K562 (cell line): ENCODE measurements around the gene MATN1. TPM values are rescaled to one million over a fixed set of nuclear protein-coding genes. Genes with fewer than 3 reads are reported as not detected.

Experiments
- ATAC-seq: fragments of 200-7000 bp; cut with Tn5 transposase; 3 replicates; pipeline ENCODE4 v1.9.1; 2020; ENCODE audit warnings: moderate library complexity
- BruUV-seq: library from RNA; stranded (reverse); fragments of 400-500 nt; replicated peaks from 2 replicates; lab custom pipeline; 2021; lab: Mats Ljungman, UMichigan
- CTCF ChIA-PET: fragments of 300-600 bp; formaldehyde crosslinking; extraction: SDS; loops from one replicate; lab custom pipeline; 2021; ENCODE audit warnings: low intra/inter-chr PET ratio; lab: Yijun Ruan, JAX
- POLR2A ChIA-PET: fragments of 300-600, 350-650 bp; sonication (Branson Sonifier 250); formaldehyde crosslinking; extraction: SDS; loops from one replicate; lab custom pipeline; 2021; ENCODE audit warnings: antibody characterized with exemption, inconsistent platforms; lab: Yijun Ruan, JAX
- DNase-seq, 4 experiments: peaks; one replicate each; pipeline versions ENCODE4 v3.0.0 to v3.0.0-alpha.2; 2011 to 2018; ENCODE audit warnings: low spot score in 3 of 4, mixed read lengths in 3 of 4; ENCODE audit errors: extremely low read depth in 1 of 4
- FAIRE-seq: peaks from 2 replicates; lab custom pipeline; 2011; peaks lifted over from hg19 to GRCh38; lab: Jason Lieb, UNC
- H2AFZ ChIP-seq: 2 replicates; pipeline ENCODE4 v1.6.0; 2011; ENCODE audit warnings: low read depth, low read length, control low read depth, inconsistent platforms
- H3K27ac ChIP-seq: fragments of 200-600 bp; 3 replicates; pipeline ENCODE4 v1.8.0; 2011; ENCODE audit warnings: low read depth, mild to moderate bottlenecking, control low read depth, inconsistent platforms, low read length, moderate library complexity, mixed read lengths; ENCODE audit errors: extremely low read depth
- H3K27me3 ChIP-seq, 2 experiments: fragments of 300-600 bp in 1 of 2; 2 replicates in 1 of 2; 3 replicates in 1 of 2; pipeline versions ENCODE4 v1.6.0 to v1.8.0; 2011; ENCODE audit warnings: inconsistent platforms in 2 of 2, low read length in 2 of 2, mild to moderate bottlenecking in 1 of 2, mixed read lengths in 1 of 2, moderate library complexity in 1 of 2; ENCODE audit not compliant: control insufficient read depth in 2 of 2, insufficient read depth in 2 of 2
- H3K36me3 ChIP-seq: fragments of 300-600 bp; 3 replicates; pipeline ENCODE4 v1.8.0; 2011; ENCODE audit warnings: mild to moderate bottlenecking, low read length, inconsistent platforms; ENCODE audit not compliant: control insufficient read depth, insufficient read depth
- H3K4me1 ChIP-seq, 2 experiments: fragments of 200-600 bp in 1 of 2; replicated peaks in 1 of 2; 2 replicates in 1 of 2; 3 replicates in 1 of 2; pipeline versions ENCODE4 v1.5.1 to v1.8.0; 2011; ENCODE audit warnings: inconsistent platforms in 2 of 2, low read length in 2 of 2, mild to moderate bottlenecking in 1 of 2, mixed read lengths in 1 of 2, moderate library complexity in 1 of 2; ENCODE audit not compliant: control insufficient read depth in 2 of 2, insufficient read depth in 2 of 2
- H3K4me2 ChIP-seq: 2 replicates; pipeline ENCODE4 v1.6.1; 2011; ENCODE audit warnings: low read length, control low read depth, inconsistent platforms, mixed read lengths; ENCODE audit not compliant: insufficient read depth
- H3K4me3 ChIP-seq: fragments of 200-600 bp; sonication (generic), shearing (Covaris generic); 2 replicates; pipeline ENCODE4 v1.5.1; 2016; ENCODE audit warnings: control low read depth, inconsistent platforms
- H3K79me2 ChIP-seq: fragments of 200-600 bp; 3 replicates; pipeline ENCODE4 v1.8.0; 2011; ENCODE audit warnings: low read length, inconsistent platforms; ENCODE audit not compliant: control insufficient read depth, insufficient read depth
- H3K9ac ChIP-seq, 2 experiments: 2 replicates each; pipeline versions ENCODE4 v1.6.0 to v1.6.1; 2011; ENCODE audit warnings: low read depth in 2 of 2, low read length in 2 of 2, control low read depth in 1 of 2, inconsistent platforms in 1 of 2, mild to moderate bottlenecking in 1 of 2, mixed read lengths in 1 of 2; ENCODE audit not compliant: insufficient read depth in 1 of 2
- H3K9me1 ChIP-seq: one replicate; pipeline ENCODE4 v1.6.0; 2011; ENCODE audit warnings: inconsistent platforms, mild to moderate bottlenecking, low read length, moderate library complexity; ENCODE audit not compliant: control insufficient read depth, insufficient read depth
- H3K9me3 ChIP-seq: replicated peaks from 2 replicates; pipeline ENCODE4 v1.5.1; 2011; ENCODE audit warnings: low read depth, low read length, inconsistent platforms; ENCODE audit not compliant: control insufficient read depth, insufficient read depth
- H4K20me1 ChIP-seq: replicated peaks from 2 replicates; pipeline ENCODE4 v1.6.1; 2011; ENCODE audit warnings: low read length, inconsistent platforms, mixed read lengths; ENCODE audit not compliant: control insufficient read depth, insufficient read depth
- ATF2 ChIP-seq: sonication (generic); formaldehyde crosslinking; IDR thresholded peaks from 2 replicates; pipeline ENCODE4 v1.8.1; 2022; ENCODE audit warnings: missing genetic modification reagents
- BCL6 ChIP-seq: fragments of 250-450 bp; sonication (Bioruptor Pico); IDR thresholded peaks from 2 replicates; pipeline ENCODE4 v1.4.0; 2020
- SAFB ChIP-seq: fragments of 200-400 bp; formaldehyde crosslinking; IDR thresholded peaks from 2 replicates; pipeline ENCODE4 v1.6.1; 2017; ENCODE audit warnings: low read depth, low read length, borderline replicate concordance
- SLC30A9 ChIP-seq: fragments of 250-450 bp; sonication (Bioruptor Pico); IDR thresholded peaks from 2 replicates; pipeline ENCODE4 v1.8.0; 2022; ENCODE audit warnings: mild to moderate bottlenecking, moderate library complexity
- WGBS: fragments of 100-300 bp; shearing (Covaris generic); methylation state at CpG from one replicate; pipeline ENCODE4 v1.1.6; 2016; ENCODE audit warnings: low coverage, mixed read lengths; ENCODE audit not compliant: insufficient coverage; ENCODE audit errors: missing lambda C conversion rate; 5-methylcytosine and 5-hydroxymethylcytosine counted together
- in situ Hi-C: fragments of 300-500 bp; cut with MboI; formaldehyde crosslinking; loops from 4 replicates; pipeline ENCODE4 v1.15.0; 2018; ENCODE audit warnings: inconsistent platforms, mixed read lengths
- intact Hi-C: fragments of 100-400 bp; cut with micrococcal nuclease; formaldehyde crosslinking; loops from 2 replicates; pipeline ENCODE4 v1.14.2; 2022
- polyA plus RNA-seq, 8 experiments: library from polyadenylated mRNA; depleted of rRNA in 4 of 8; stranded (reverse) in 5 of 8; unstranded in 3 of 8; fragments of >200 nt; fragmentation: Nextera tagmentation in 2 of 8; fragmentation: Illumina TruSeq in 1 of 8; extraction: Ambion mirVana in 2 of 8; extraction: Trizol in 1 of 8; gene quantifications; 2 replicates each; pipeline versions ENCODE4 v1.2.1 to v1.2.3, GENCODE V29; 2011 to 2014; ENCODE audit warnings: inconsistent platforms in 1 of 8, missing spikeins in 1 of 8
- total RNA-seq, 7 experiments: library from RNA; depleted of rRNA in 6 of 7; stranded (reverse); fragments of >200 nt in 6 of 7; fragmentation: Illumina TruSeq in 2 of 7; extraction: Trizol in 2 of 7; gene quantifications; 2 replicates each; pipeline versions ENCODE4 v1.2.1 to v1.2.3, GENCODE V29; 2011 to 2021; ENCODE audit warnings: low replicate concordance in 1 of 7

The MATN1 gene
- total and polyA plus RNA-seq, 9 of the 15 experiments (the other 6 are each of a cell fraction or from before 2014, with no cell fraction given), result 0.10 to 2.3 (median 1.2) TPM

GRCh38 chr1:30681782-30682181, 41.6 kb downstream of the MATN1 start:
- no peak overlapping the region for H3K4me2 ChIP-seq
- H3K4me3 ChIP-seq, result no peak overlapping the region
- intact Hi-C loops (no loop called here), in situ Hi-C loops (no loop called here)
- no peak overlapping the region for H3K9ac ChIP-seq
- DNase-seq (no peak), FAIRE-seq (no peak)
- no peaks in the 10 kb centered on the region for H3K36me3 ChIP-seq
- H3K4me1 ChIP-seq, result peaks cover 0 to 8% of the 10 kb centered on the region in 2 experiments; a peak in 1 of 5 replicates
- no peak overlapping the region for H3K27ac ChIP-seq
- 0% methylated on average over 3 of the region's 3 CpGs for WGBS
- H3K79me2 ChIP-seq, result no peaks in the 10 kb centered on the region
- H3K9me1 ChIP-seq, result no peaks in the 10 kb centered on the region
- no peak overlapping the region for H2AFZ ChIP-seq
- TF ChIP-seq BCL6 (CRISPR knock-in tag) (no peak), ATF2 (CRISPR knock-in tag) (no peak), SAFB (no peak)
- TF ChIP-seq, all 486 proteins: peak for 0
- POLR2A ChIA-PET, result interaction anchor here (0.6 kb wide), 1 partner anchor 36 kb away, joined by 3 read pairs; no protein-coding TSS in a partner anchor
- no peak for ATAC-seq
- no TSS peak for BruUV-seq
- peaks cover 17 to 28% of the 10 kb centered on the region in 2 experiments; a peak in 4 of 5 replicates for H3K27me3 ChIP-seq
- H3K9me3 ChIP-seq, result no peaks in the 10 kb centered on the region
- CTCF ChIA-PET, result no interaction called here
- no peaks in the 10 kb centered on the region for H4K20me1 ChIP-seq

- DNase-seq, result no peak
- in situ Hi-C loops, result no loop called here
- Histone ChIP-seq H3K9me3 (no peaks in the 10 kb centered on the region), H3K27ac (no peak overlapping the region), H3K4me3 (no peak overlapping the region), H3K27me3 (peaks cover 14 to 21% of the 10 kb centered on the region in 2 experiments; a peak in 4 of 5 replicates), H3K36me3 (no peaks in the 10 kb centered on the region), H2AFZ (no peak overlapping the region), H3K9me1 (no peaks in the 10 kb centered on the region), H3K9ac (no peak overlapping the region), H4K20me1 (no peaks in the 10 kb centered on the region), H3K79me2 (no peaks in the 10 kb centered on the region), H3K4me1 (peaks cover 0 to 8% of the 10 kb centered on the region in 2 experiments; a peak in 1 of 5 replicates), H3K4me2 (no peak overlapping the region)
- CTCF ChIA-PET, result no interaction called here
- intact Hi-C loops, result no loop called here
- under 1% methylated on average over 7 of the region's 7 CpGs for WGBS
- no TSS peak for BruUV-seq
- no peak for FAIRE-seq
- ATAC-seq, result no peak
- POLR2A ChIA-PET, result no interaction called here
- no peak for TF ChIP-seq SLC30A9
Measured at GRCh38 chr1:30680879-30681278, 42.5 kb downstream of the MATN1 start.
